ENCODE data around the gene CCNYL1.
"Not testable (repeated sequence)": the region's sequence is repeated elsewhere in the genome, so short reads cannot be mapped to it uniquely, and the experiment has no call there.

The CCNYL1 gene

DNA sequence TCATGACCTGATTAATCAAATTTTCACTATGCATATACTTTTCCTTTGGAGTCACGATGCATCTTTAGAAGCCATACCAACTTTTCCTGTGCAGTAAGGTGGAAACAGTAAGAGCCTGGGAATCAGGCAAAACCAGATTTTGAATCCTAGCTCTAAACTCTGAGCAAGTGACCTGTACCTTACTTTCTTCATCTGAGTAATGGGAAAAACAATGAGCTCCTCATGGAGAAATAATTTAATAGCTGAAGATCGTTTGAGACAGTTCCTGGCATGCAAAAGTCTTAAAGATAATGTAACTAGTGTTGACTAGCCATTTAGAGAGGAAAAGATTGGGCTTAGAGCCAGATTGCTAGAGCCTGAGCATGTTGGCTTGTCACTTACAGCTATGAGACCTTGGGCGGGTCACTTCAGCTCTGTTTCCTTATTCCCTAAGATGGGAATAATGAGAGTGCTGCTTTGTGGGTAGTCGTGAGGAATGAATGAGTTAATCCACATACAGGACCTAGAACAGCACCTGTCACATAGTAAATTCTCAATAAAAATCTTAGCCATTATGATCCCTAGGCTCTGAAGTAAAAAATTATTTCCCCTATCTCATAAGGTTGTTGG, 17.7 kb upstream of the CCNYL1 start:
- Histone ChIP-seq H2AK5ac (ENCODE audit: low read length) (no peak overlapping the region), H3K79me1 (ENCODE audit: low read length) (no peaks in the 10 kb centered on the region), H4K8ac (ENCODE audit: low read depth, low read length) (no peak overlapping the region), H3K4me2 (ENCODE audit: low read length) (no peak overlapping the region), H2AFZ (ENCODE audit: insufficient read depth, low read length, poor library complexity) (no peak overlapping the region), H4K12ac (ENCODE audit: low read depth, low read length) (no peak overlapping the region), H3K14ac (ENCODE audit: low read length) (no peak overlapping the region), H2BK120ac (ENCODE audit: insufficient read depth, low read length, poor library complexity) (no peak overlapping the region), H3K4me3 (ENCODE audit: low read depth, low read length) (no peak overlapping the region), H4K91ac (ENCODE audit: low read depth, low read length) (no peak overlapping the region), H3K9ac (ENCODE audit: low read length) (no peak overlapping the region), H3K23ac (ENCODE audit: low read length) (no peak overlapping the region), H3K36me3 (ENCODE audit: control insufficient read depth in 1 of 2, insufficient read depth in 2 of 2, low read length in 2 of 2) (no peaks in the 10 kb centered on the region), H3K79me2 (ENCODE audit: control insufficient read depth, insufficient read depth, low read length, poor library complexity) (no peaks in the 10 kb centered on the region), H3K9me3 (ENCODE audit: insufficient read depth, low read depth, low read length) (no peaks in the 10 kb centered on the region), H3K4ac (ENCODE audit: low read depth, low read length) (no peak overlapping the region), H3K4me1 (ENCODE audit: control insufficient read depth in 1 of 2, insufficient read depth in 2 of 2, low read length in 2 of 2) (no peaks in the 10 kb centered on the region), H3K18ac (ENCODE audit: low read length) (no peak overlapping the region), H2BK5ac (ENCODE audit: low read depth, low read length, poor library complexity) (no peak overlapping the region), H2BK12ac (ENCODE audit: low read length) (no peak overlapping the region), H3K27ac (ENCODE audit: low read depth, low read length) (no peak overlapping the region), H3K27me3 (ENCODE audit: insufficient read depth, low read length) (no peaks in the 10 kb centered on the region)
- WGBS (ENCODE audit: extremely low coverage, insufficient coverage, insufficient read length) = no CpG with 5 or more reads among the region's 4 CpGs
- DNase-seq = peak; percentile 67 to 95

GRCh38 chr2:207694811-207695281, 16.6 kb upstream of the CCNYL1 start:
- peak; percentile 64 to 85 for DNase-seq
- no peaks in the 10 kb centered on the region for H3K4me1 ChIP-seq (ENCODE audit: control insufficient read depth in 1 of 2, insufficient read depth in 2 of 2, low read length in 2 of 2)
- H2BK120ac ChIP-seq (ENCODE audit: insufficient read depth, low read length, poor library complexity) = no peak overlapping the region
- H3K4me3 ChIP-seq (ENCODE audit: low read depth, low read length) = no peak overlapping the region
- no peak overlapping the region for H4K91ac ChIP-seq (ENCODE audit: low read depth, low read length)
- H3K18ac ChIP-seq (ENCODE audit: low read length) = no peak overlapping the region
- no peak overlapping the region for H3K23ac ChIP-seq (ENCODE audit: low read length)
- H3K27ac ChIP-seq (ENCODE audit: low read depth, low read length) = no peak overlapping the region
- no CpG with 5 or more reads among the region's 4 CpGs for WGBS (ENCODE audit: extremely low coverage, insufficient coverage, insufficient read length)
- H3K14ac ChIP-seq (ENCODE audit: low read length) = no peak overlapping the region
- H4K12ac ChIP-seq (ENCODE audit: low read depth, low read length) = no peak overlapping the region
- no peak overlapping the region for H2AK5ac ChIP-seq (ENCODE audit: low read length)
- no peak overlapping the region for H3K9ac ChIP-seq (ENCODE audit: low read length)
- no peak overlapping the region for H2BK5ac ChIP-seq (ENCODE audit: low read depth, low read length, poor library complexity)
- H4K8ac ChIP-seq (ENCODE audit: low read depth, low read length) = no peak overlapping the region
- H3K79me1 ChIP-seq (ENCODE audit: low read length) = no peaks in the 10 kb centered on the region
- H2AFZ ChIP-seq (ENCODE audit: insufficient read depth, low read length, poor library complexity) = no peak overlapping the region
- no peaks in the 10 kb centered on the region for H3K9me3 ChIP-seq (ENCODE audit: insufficient read depth, low read depth, low read length)
- no peak overlapping the region for H3K4me2 ChIP-seq (ENCODE audit: low read length)
- no peaks in the 10 kb centered on the region for H3K27me3 ChIP-seq (ENCODE audit: insufficient read depth, low read length)
- H3K4ac ChIP-seq (ENCODE audit: low read depth, low read length) = no peak overlapping the region
- H3K36me3 ChIP-seq (ENCODE audit: control insufficient read depth in 1 of 2, insufficient read depth in 2 of 2, low read length in 2 of 2) = no peaks in the 10 kb centered on the region
- no peak overlapping the region for H2BK12ac ChIP-seq (ENCODE audit: low read length)
- no peaks in the 10 kb centered on the region for H3K79me2 ChIP-seq (ENCODE audit: control insufficient read depth, insufficient read depth, low read length, poor library complexity)

DNA sequence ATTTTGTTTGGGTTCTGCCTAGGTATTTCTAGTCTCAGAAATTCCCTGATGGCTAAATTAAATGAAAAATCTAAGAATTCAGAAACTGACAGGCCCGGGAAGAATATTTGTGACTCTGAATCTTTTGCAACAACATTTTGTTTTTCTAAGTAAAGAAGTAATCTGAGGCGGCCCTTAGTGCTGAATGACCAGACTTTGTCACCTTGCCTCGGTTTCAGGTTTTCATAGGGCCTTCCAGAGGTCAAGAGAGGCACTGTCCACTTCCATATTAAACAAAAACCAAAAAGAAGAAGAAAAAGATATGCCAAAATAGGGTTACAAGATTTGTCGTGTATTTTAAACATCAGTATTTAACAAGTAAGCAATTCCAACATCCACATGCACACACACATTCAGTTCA, 16.1 kb upstream of the CCNYL1 start:
- no CpG with 5 or more reads among the region's 4 CpGs for WGBS (ENCODE audit: extremely low coverage, insufficient coverage, insufficient read length)
- Histone ChIP-seq H2BK5ac (ENCODE audit: low read depth, low read length, poor library complexity) (no peak overlapping the region), H3K9ac (ENCODE audit: low read length) (no peak overlapping the region)

DNA sequence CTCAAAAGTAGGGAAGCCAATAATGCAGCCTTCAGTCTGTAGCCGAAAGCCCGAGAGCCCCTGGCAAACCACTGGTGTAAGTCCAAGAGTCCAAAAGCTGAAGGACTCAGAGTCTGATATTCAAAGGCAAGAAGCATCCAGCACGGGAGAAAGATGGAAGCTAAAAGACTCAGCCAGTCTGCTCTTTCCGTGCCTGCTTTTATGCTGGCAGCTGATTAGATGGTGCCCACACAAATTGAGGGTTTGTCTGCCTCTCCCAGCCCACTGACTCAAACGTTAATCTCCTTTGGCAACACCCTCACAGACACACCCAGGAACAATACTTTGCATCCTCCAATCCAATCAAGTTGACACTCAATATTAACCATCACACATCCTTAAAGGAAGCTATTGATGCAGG, 14.5 kb upstream of the CCNYL1 start:
- H2BK12ac ChIP-seq (ENCODE audit: low read length); H3K36me3 ChIP-seq (ENCODE audit: control insufficient read depth in 1 of 2, insufficient read depth in 2 of 2, low read length in 2 of 2); H3K18ac ChIP-seq (ENCODE audit: low read length); H2BK5ac ChIP-seq (ENCODE audit: low read depth, low read length, poor library complexity); H3K79me2 ChIP-seq (ENCODE audit: control insufficient read depth, insufficient read depth, low read length, poor library complexity); H3K4me1 ChIP-seq (ENCODE audit: control insufficient read depth in 1 of 2, insufficient read depth in 2 of 2, low read length in 2 of 2); H2BK120ac ChIP-seq (ENCODE audit: insufficient read depth, low read length, poor library complexity); H3K14ac ChIP-seq (ENCODE audit: low read length); DNase-seq; H4K91ac ChIP-seq (ENCODE audit: low read depth, low read length); H3K4me2 ChIP-seq (ENCODE audit: low read length); H4K12ac ChIP-seq (ENCODE audit: low read depth, low read length); H3K9ac ChIP-seq (ENCODE audit: low read length); H2AFZ ChIP-seq (ENCODE audit: insufficient read depth, low read length, poor library complexity); H3K79me1 ChIP-seq (ENCODE audit: low read length); H3K27me3 ChIP-seq (ENCODE audit: insufficient read depth, low read length); H3K23ac ChIP-seq (ENCODE audit: low read length); H3K4me3 ChIP-seq (ENCODE audit: low read depth, low read length); H3K27ac ChIP-seq (ENCODE audit: low read depth, low read length); H3K4ac ChIP-seq (ENCODE audit: low read depth, low read length); H4K8ac ChIP-seq (ENCODE audit: low read depth, low read length); H3K9me3 ChIP-seq (ENCODE audit: insufficient read depth, low read depth, low read length); H2AK5ac ChIP-seq (ENCODE audit: low read length): not testable (repeated sequence)
- WGBS (ENCODE audit: extremely low coverage, insufficient coverage, insufficient read length) = no CpG with 5 or more reads among the region's 5 CpGs

More for the DNA sequence above, 16.1 kb upstream of the CCNYL1 start:
- Histone ChIP-seq H3K4ac (ENCODE audit: low read depth, low read length) (no peak overlapping the region), H4K91ac (ENCODE audit: low read depth, low read length) (no peak overlapping the region), H3K36me3 (ENCODE audit: control insufficient read depth in 1 of 2, insufficient read depth in 2 of 2, low read length in 2 of 2) (no peaks in the 10 kb centered on the region), H3K4me2 (ENCODE audit: low read length) (no peak overlapping the region), H2BK120ac (ENCODE audit: insufficient read depth, low read length, poor library complexity) (no peak overlapping the region), H4K12ac (ENCODE audit: low read depth, low read length) (no peak overlapping the region), H3K18ac (ENCODE audit: low read length) (no peak overlapping the region), H3K4me1 (ENCODE audit: control insufficient read depth in 1 of 2, insufficient read depth in 2 of 2, low read length in 2 of 2) (no peaks in the 10 kb centered on the region), H3K23ac (ENCODE audit: low read length) (no peak overlapping the region), H3K4me3 (ENCODE audit: low read depth, low read length) (no peak overlapping the region), H3K14ac (ENCODE audit: low read length) (no peak overlapping the region), H3K27me3 (ENCODE audit: insufficient read depth, low read length) (no peaks in the 10 kb centered on the region), H3K9me3 (ENCODE audit: insufficient read depth, low read depth, low read length) (no peaks in the 10 kb centered on the region), H2AK5ac (ENCODE audit: low read length) (no peak overlapping the region), H2AFZ (ENCODE audit: insufficient read depth, low read length, poor library complexity) (no peak overlapping the region), H4K8ac (ENCODE audit: low read depth, low read length) (no peak overlapping the region), H2BK12ac (ENCODE audit: low read length) (no peak overlapping the region), H3K27ac (ENCODE audit: low read depth, low read length) (no peak overlapping the region), H3K79me1 (ENCODE audit: low read length) (no peaks in the 10 kb centered on the region), H3K79me2 (ENCODE audit: control insufficient read depth, insufficient read depth, low read length, poor library complexity) (no peaks in the 10 kb centered on the region)
- no peak for DNase-seq
